Mucosa of descending colon (tissue), 3 donors: Measurements from ENCODE around the gene TADA2A. TPM values are rescaled to one million over a fixed set of nuclear protein-coding genes. Genes with fewer than 3 reads are reported as not detected.

Source experiments
- ATAC-seq: fragments of 200-7000 bp; cut with Tn5 transposase; one replicate; pipeline ENCODE4 v1.9.1; 2020; ENCODE audit warnings: mild to moderate bottlenecking, moderate library complexity
- DNase-seq, 3 donors: peaks; one replicate each; pipeline ENCODE4 v3.0.0-alpha.2; 2020
- H3K36me3 ChIP-seq: fragments of 200-600 bp; one replicate; pipeline ENCODE4 v1.8.0; 2021; ENCODE audit warnings: low read depth, mild to moderate bottlenecking
- H3K4me1 ChIP-seq: fragments of 200-600 bp; one replicate; pipeline ENCODE4 v1.8.0; 2021; ENCODE audit warnings: low read depth, mild to moderate bottlenecking
- H3K4me3 ChIP-seq: fragments of 200-600 bp; one replicate; pipeline ENCODE4 v1.8.0; 2021; ENCODE audit warnings: mild to moderate bottlenecking
- H3K9me3 ChIP-seq: fragments of 200-600 bp; one replicate; pipeline ENCODE4 v1.8.0; 2021; ENCODE audit warnings: mild to moderate bottlenecking
- CTCF ChIP-seq: fragments of 200-600 bp; IDR thresholded peaks from one replicate; pipeline ENCODE4 v1.8.0; 2022; ENCODE audit warnings: antibody characterized with exemption, mild to moderate bottlenecking
- intact Hi-C, 2 donors: fragments of 100-400 bp; cut with DNase I in 1 of 2; cut with micrococcal nuclease in 1 of 2; formaldehyde crosslinking; loops; one replicate each; pipeline versions ENCODE4 v1.11.0 to v1.11.1; 2022; cut with DNase I, micrococcal nuclease
- total RNA-seq, 3 donors: library from RNA; stranded (reverse); fragmentation: NEBNext Ultra II Directional in 2 of 3; extraction: Animal tissue kit (Norgen Biotek cat#: 25700) in 2 of 3; gene quantifications; one replicate each; pipeline versions ENCODE4 v1.2.1 to v1.2.4, GENCODE V29; 2021 to 2023
- donor health status: DM: no; HTN: no; CAD: no; lungs with moderate emphysema.
- donor health status: DM: no; HTN: no; CAD: no.
- donor health status: DM: no; HTN: yes; CAD: no.

The TADA2A gene
- total RNA-seq, 3 donors from 2014 or later: 22.8 to 29.6 (median 28.0) TPM

GRCh38 chr17:37523715-37524219 is 117.1 kb downstream of the TADA2A start:
- intact Hi-C loops: no loop called here
- H3K4me3 ChIP-seq: no peak overlapping the region
- no peaks in the 10 kb centered on the region for H3K9me3 ChIP-seq
- no peaks in the 10 kb centered on the region for H3K4me1 ChIP-seq
- ATAC-seq (no peak), DNase-seq (no peak)
- no peaks in the 10 kb centered on the region for H3K36me3 ChIP-seq
- no peak for TF ChIP-seq CTCF

- no peaks in the 10 kb centered on the region for H3K4me1 ChIP-seq
- DNase-seq (peak in 1 of 3 donors; percentile 32), ATAC-seq (peak; percentile 80)
- no peaks in the 10 kb centered on the region for H3K36me3 ChIP-seq
- intact Hi-C loops: no loop called here
- H3K4me3 ChIP-seq: no peak overlapping the region
- TF ChIP-seq CTCF: peak; percentile 17
- H3K9me3 ChIP-seq: no peaks in the 10 kb centered on the region
Observed at GRCh38 chr17:37527249-37527851, 120.7 kb downstream of the TADA2A start.

Other genes with a start within 250 kb of the TADA2A start
- not detected for gene C17orf78, start 30.9 kb upstream of the TADA2A start, total RNA-seq
- 10 to 100 TPM; 58.5 to 64.1 (median 60.3) TPM for gene ACACA, start 50 bp upstream of the TADA2A start, total RNA-seq
- 1 to 10 TPM in 2 of 3 donors, under 1 TPM in 1; 0.81 to 8.2 (median 1.8) TPM for gene DUSP14, start 83.0 kb downstream of the TADA2A start, total RNA-seq
- gene SYNRG, start 202.5 kb downstream of the TADA2A start, total RNA-seq: 10 to 100 TPM; 36.8 to 46.2 (median 38.1) TPM
- gene DDX52, start 236.6 kb downstream of the TADA2A start, total RNA-seq: 10 to 100 TPM; 22.3 to 26.9 (median 26.0) TPM